Activated CD8-positive, alpha-beta T cell treated with anti-CD3 and anti-CD28 coated beads for 36 hours (primary cell): Measurements from ENCODE around the gene OR6C2. TPM values are rescaled to one million over a fixed set of nuclear protein-coding genes. Genes with fewer than 3 reads are reported as not detected.
"Not testable (repeated sequence)": the region's sequence is repeated elsewhere in the genome, so short reads cannot be mapped to it uniquely, and the experiment has no call there.

Experiments
- ATAC-seq: fragments of 200-7000 bp; cut with Tn5 transposase; one replicate; pipeline ENCODE4 v1.10.0; 2021; ENCODE audit warnings: mild to moderate bottlenecking, moderate library complexity
- CTCF ChIA-PET: fragments of 350-600 bp; sonication (Branson Sonifier 250); formaldehyde crosslinking; loops from one replicate; lab custom pipeline; 2021; ENCODE audit warnings: antibody characterized with exemption; lab: Charles Lee
- POLR2A ChIA-PET: fragments of 350-600 bp; sonication (Branson Sonifier 250); formaldehyde crosslinking; loops from one replicate; lab custom pipeline; 2021; ENCODE audit warnings: antibody characterized with exemption; lab: Charles Lee
- DNase-seq: peaks from one replicate; pipeline ENCODE4 v3.0.0-alpha.2; 2020
- H3K27ac Mint-ChIP-seq: one replicate; pipeline ENCODE4 v1.8.0; 2021; ENCODE audit warnings: mild to moderate bottlenecking, mixed read lengths
- H3K27me3 Mint-ChIP-seq: one replicate; pipeline ENCODE4 v1.8.0; 2021; ENCODE audit warnings: mixed read lengths
- H3K36me3 Mint-ChIP-seq: one replicate; pipeline ENCODE4 v1.8.0; 2021; ENCODE audit warnings: low read depth, mixed read lengths
- H3K4me1 Mint-ChIP-seq: one replicate; pipeline ENCODE4 v1.8.0; 2021; ENCODE audit warnings: low read depth, mixed read lengths
- H3K4me3 Mint-ChIP-seq: one replicate; pipeline ENCODE4 v1.8.0; 2021; ENCODE audit warnings: mild to moderate bottlenecking, moderate library complexity, mixed read lengths
- H3K9me3 Mint-ChIP-seq: one replicate; pipeline ENCODE4 v1.8.0; 2021; ENCODE audit warnings: mixed read lengths
- intact Hi-C: fragments of 100-400 bp; cut with micrococcal nuclease; formaldehyde crosslinking; loops from one replicate; pipeline ENCODE4 v1.10.0; 2022
- total RNA-seq, 2 experiments: library from RNA; stranded (reverse); gene quantifications; one replicate each; pipeline ENCODE4 v1.2.3, GENCODE V29; 2021
- TF ChIP-seq, protein P1 (sequence below): fragments of 200-600 bp; IDR thresholded peaks from one replicate; pipeline ENCODE4 v1.8.0; 2022; ENCODE audit warnings: antibody characterized with exemption, mild to moderate bottlenecking

OR6C2 gene
- not detected for total RNA-seq

DNA sequence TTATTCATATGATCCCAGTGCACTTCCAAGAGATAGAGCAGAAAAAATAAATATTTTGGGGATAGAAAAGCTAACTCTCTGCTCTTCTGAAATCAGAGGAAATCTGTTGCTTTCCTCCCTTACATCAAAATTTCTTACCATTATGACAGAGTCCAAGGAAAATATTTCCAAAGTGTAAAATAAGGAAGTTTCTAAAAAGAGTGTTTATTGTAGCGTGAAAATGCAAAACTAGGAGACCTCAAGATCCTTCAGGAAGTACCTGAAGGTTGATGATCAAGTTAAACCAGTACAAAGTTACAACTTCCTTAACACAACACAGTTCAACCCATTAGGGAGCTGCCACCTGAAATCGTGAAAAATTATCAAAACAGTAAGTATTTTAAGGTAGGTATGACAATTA, at the start of gene OR6C2:
Gene OR6C2 (plus strand): TSS at position 301 of the 400 bp plus-strand sequence. CDS start 8,138 bp downstream, outside the sequence.
- Mint-ChIP-seq H3K36me3 (no peaks in the 10 kb centered on the region), H3K4me1 (no peaks in the 10 kb centered on the region), H3K27ac (no peak within 1 kb of the TSS), H3K27me3 (peaks cover 10% of the 10 kb centered on the region), H3K9me3 (peaks cover 15% of the 10 kb centered on the region), H3K4me3 (no peak within 1 kb of the TSS)
- intact Hi-C loops, result no loop called here
- CTCF ChIA-PET, result interaction anchor here (1.0 kb wide), 1 partner anchor 12 kb away, joined by 4 read pairs; no protein-coding TSS in a partner anchor
- TF ChIP-seq, protein P1, sequence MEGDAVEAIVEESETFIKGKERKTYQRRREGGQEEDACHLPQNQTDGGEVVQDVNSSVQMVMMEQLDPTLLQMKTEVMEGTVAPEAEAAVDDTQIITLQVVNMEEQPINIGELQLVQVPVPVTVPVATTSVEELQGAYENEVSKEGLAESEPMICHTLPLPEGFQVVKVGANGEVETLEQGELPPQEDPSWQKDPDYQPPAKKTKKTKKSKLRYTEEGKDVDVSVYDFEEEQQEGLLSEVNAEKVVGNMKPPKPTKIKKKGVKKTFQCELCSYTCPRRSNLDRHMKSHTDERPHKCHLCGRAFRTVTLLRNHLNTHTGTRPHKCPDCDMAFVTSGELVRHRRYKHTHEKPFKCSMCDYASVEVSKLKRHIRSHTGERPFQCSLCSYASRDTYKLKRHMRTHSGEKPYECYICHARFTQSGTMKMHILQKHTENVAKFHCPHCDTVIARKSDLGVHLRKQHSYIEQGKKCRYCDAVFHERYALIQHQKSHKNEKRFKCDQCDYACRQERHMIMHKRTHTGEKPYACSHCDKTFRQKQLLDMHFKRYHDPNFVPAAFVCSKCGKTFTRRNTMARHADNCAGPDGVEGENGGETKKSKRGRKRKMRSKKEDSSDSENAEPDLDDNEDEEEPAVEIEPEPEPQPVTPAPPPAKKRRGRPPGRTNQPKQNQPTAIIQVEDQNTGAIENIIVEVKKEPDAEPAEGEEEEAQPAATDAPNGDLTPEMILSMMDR, result no peak
- DNase-seq, result no peak
- ATAC-seq, result no peak
- POLR2A ChIA-PET, result no interaction called here

GRCh38 chr12:55396326-55396725, 47.5 kb upstream of the OR6C2 start:
- DNase-seq (no peak), ATAC-seq (no peak)
- TF ChIP-seq, protein P1, result no peak
- peaks cover 22% of the 10 kb centered on the region for H3K27me3 Mint-ChIP-seq
- no peak overlapping the region for H3K27ac Mint-ChIP-seq
- H3K36me3 Mint-ChIP-seq, result no peaks in the 10 kb centered on the region
- ChIA-PET POLR2A (no interaction called here), CTCF (no interaction called here)
- H3K4me3 Mint-ChIP-seq, result no peak overlapping the region
- no peaks in the 10 kb centered on the region for H3K4me1 Mint-ChIP-seq
- intact Hi-C loops, result no loop called here
- no peaks in the 10 kb centered on the region for H3K9me3 Mint-ChIP-seq

GRCh38 chr12:55400229-55400628, 43.6 kb upstream of the OR6C2 start, which contains the start of gene OR6C65:
OR6C65 (plus strand) TSS chr12:55400529; CDS start chr12:55400529, 0 bp downstream.
- Mint-ChIP-seq H3K27ac (no peak within 1 kb of the TSS), H3K36me3 (no peaks in the 10 kb centered on the region), H3K9me3 (no peaks in the 10 kb centered on the region), H3K4me3 (no peak within 1 kb of the TSS), H3K27me3 (peaks cover 23% of the 10 kb centered on the region), H3K4me1 (no peaks in the 10 kb centered on the region)
- ATAC-seq, result no peak
- TF ChIP-seq, protein P1, result no peak
- ChIA-PET CTCF (no interaction called here), POLR2A (no interaction called here)
- no peak for DNase-seq
- intact Hi-C loops, result no loop called here

- intact Hi-C loops, result no loop called here
- ATAC-seq (no peak), DNase-seq (no peak)
- TF ChIP-seq, protein P1, result no peak
- peaks cover 4% of the 10 kb centered on the region for H3K9me3 Mint-ChIP-seq
- ChIA-PET POLR2A (no interaction called here), CTCF (no interaction called here)
- peaks cover 5% of the 10 kb centered on the region for H3K27me3 Mint-ChIP-seq
- no peaks in the 10 kb centered on the region for H3K4me1 Mint-ChIP-seq
- no peaks in the 10 kb centered on the region for H3K36me3 Mint-ChIP-seq
- H3K27ac Mint-ChIP-seq, result no peak overlapping the region
- H3K4me3 Mint-ChIP-seq, result no peak overlapping the region
These were observed 36.0 kb upstream of the OR6C2 start for GRCh38 chr12:55407866-55408265.

- ATAC-seq, intact Hi-C loops, DNase-seq, H3K27ac Mint-ChIP-seq, H3K36me3 Mint-ChIP-seq, H3K4me1 Mint-ChIP-seq, CTCF ChIA-PET, H3K4me3 Mint-ChIP-seq, H3K27me3 Mint-ChIP-seq, H3K9me3 Mint-ChIP-seq, POLR2A ChIA-PET: not testable (repeated sequence)
These were observed 34.7 kb upstream of the OR6C2 start for GRCh38 chr12:55409133-55409532.

GRCh38 chr12:55412138-55412537, 31.7 kb upstream of the OR6C2 start:
- CTCF ChIA-PET, ATAC-seq, POLR2A ChIA-PET, H3K9me3 Mint-ChIP-seq, DNase-seq, H3K4me3 Mint-ChIP-seq, H3K27ac Mint-ChIP-seq, H3K36me3 Mint-ChIP-seq, intact Hi-C loops, H3K4me1 Mint-ChIP-seq: not testable (repeated sequence)
- peaks cover 28% of the 10 kb centered on the region for H3K27me3 Mint-ChIP-seq

- POLR2A ChIA-PET, DNase-seq, H3K27ac Mint-ChIP-seq, ATAC-seq, H3K36me3 Mint-ChIP-seq, H3K4me3 Mint-ChIP-seq, intact Hi-C loops, CTCF ChIA-PET, H3K4me1 Mint-ChIP-seq, H3K9me3 Mint-ChIP-seq: not testable (repeated sequence)
- H3K27me3 Mint-ChIP-seq, result peaks cover 38% of the 10 kb centered on the region
These were observed 30.1 kb upstream of the OR6C2 start for GRCh38 chr12:55413498-55414388.

DNA sequence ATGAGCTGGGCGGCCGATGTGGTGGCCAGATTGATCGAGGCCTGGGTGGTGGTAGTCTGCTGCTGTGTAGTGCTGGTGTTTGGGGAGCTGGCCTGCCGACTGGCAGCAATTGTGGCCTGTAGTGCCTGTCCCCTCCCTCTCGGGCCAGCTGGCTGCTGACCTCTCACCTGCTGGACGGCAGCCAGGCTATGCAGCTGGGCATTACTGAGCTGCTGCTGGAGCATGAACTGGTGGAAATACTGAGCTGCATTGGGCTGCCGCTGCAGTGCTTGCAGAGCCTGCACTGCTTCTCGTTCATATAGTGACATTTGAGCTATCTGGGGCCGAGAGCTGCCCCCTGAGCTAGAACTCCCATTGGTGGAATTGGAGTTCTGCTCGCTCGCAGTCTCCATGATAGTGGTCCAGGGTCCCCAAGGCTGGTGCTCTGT, 29.5 kb upstream of the OR6C2 start:
- H3K4me1 Mint-ChIP-seq, H3K36me3 Mint-ChIP-seq, H3K27ac Mint-ChIP-seq, intact Hi-C loops, CTCF ChIA-PET, DNase-seq, ATAC-seq, H3K4me3 Mint-ChIP-seq, H3K9me3 Mint-ChIP-seq, POLR2A ChIA-PET: not testable (repeated sequence)
- peaks cover 44% of the 10 kb centered on the region for H3K27me3 Mint-ChIP-seq
